ENCODE results near the gene CYB5R4. TPM values are rescaled to one million over a fixed set of nuclear protein-coding genes. Genes with fewer than 3 reads are reported as not detected.
A peak's percentile ranks its signal among the peaks of the same experiment; 100 is the strongest.

The CYB5R4 gene
- total RNA-seq (2014; rRNA removed; shearing (Covaris generic)): 5.5 and 7.8 TPM in 2 replicates

DNA sequence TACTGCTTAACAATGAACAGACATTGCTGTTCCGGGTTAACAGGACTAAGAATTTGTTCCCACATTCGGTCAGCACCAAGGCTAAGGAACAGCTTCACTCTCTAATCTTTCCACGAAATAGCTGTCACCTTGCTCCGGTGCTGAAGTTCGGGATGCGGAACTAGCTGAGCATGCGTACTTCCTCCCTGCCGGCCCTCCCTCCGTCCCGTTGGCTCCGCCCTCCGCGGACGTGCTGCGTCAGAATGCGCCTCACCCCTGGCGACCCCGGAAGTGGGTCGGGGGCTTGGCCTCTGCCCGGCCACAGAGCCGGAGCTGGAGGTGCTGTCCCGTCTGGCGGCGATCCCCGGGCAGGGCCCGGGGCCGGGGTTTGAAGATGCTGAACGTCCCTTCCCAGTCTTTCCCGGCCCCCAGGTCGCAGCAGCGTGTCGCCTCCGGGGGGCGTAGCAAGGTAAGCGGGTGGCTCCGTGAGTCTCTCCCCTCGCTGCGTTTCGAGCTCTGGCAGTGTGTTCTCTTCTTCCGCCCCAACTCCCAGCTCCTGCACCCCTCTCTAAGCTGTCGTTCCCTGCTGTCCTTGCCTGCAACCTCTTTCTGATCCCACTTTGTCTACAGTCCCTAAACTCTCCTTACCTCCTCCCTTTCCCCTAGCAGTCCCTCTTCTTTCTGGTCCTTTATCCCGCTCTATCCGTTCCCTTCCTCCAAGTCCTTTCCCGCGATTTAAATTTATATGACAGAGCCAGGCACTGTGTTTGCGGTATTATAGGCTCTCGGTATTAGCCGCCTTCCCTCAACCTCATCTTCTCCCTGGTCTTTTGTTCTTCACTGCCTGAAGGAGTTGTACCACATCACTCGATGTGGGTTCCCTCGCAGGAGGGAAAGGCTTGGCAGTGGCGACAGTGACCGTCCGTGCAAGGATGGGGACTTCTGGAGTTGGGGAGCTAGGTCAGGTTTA is at the start of gene CYB5R4:
Gene CYB5R4, plus strand, starts transcription at position 280 of the 949 bp plus-strand sequence. Its CDS starts 94 bp downstream, at position 374.
- peak; percentile 96 for DNase-seq (ENCODE audit: low spot score)

DNA sequence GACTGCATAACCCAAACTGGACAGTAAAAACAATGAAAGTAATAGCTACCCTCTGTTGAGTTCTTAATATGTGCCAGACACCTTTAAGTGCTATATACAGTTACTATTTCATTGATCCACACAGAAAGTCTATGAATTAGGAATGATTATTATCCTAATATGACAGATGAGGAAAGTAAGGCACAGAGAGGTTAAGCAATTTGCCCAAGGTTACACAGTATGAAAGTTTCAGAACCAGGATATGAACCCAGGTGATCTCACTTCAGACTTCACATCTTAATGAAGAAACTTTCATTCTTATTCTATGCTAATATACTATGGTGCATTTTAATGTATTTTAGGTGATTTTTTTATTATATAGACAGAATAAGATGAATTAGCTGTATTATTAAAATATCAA is 46.9 kb upstream of the CYB5R4 start:
- DNase-seq (ENCODE audit: low spot score): no peak

- DNase-seq (ENCODE audit: low spot score): peak; percentile 10
These were observed 43.7 kb upstream of the CYB5R4 start for GRCh38 chr6:83815631-83816272.

- DNase-seq (ENCODE audit: low spot score): no peak
These were observed 36.8 kb upstream of the CYB5R4 start for GRCh38 chr6:83822629-83823169.

GRCh38 chr6:83824388-83824801 is 35.1 kb upstream of the CYB5R4 start:
- DNase-seq (ENCODE audit: low spot score): no peak

- no peak for DNase-seq (ENCODE audit: low spot score)
These were observed 34.7 kb upstream of the CYB5R4 start for GRCh38 chr6:83824831-83825230.

DNA sequence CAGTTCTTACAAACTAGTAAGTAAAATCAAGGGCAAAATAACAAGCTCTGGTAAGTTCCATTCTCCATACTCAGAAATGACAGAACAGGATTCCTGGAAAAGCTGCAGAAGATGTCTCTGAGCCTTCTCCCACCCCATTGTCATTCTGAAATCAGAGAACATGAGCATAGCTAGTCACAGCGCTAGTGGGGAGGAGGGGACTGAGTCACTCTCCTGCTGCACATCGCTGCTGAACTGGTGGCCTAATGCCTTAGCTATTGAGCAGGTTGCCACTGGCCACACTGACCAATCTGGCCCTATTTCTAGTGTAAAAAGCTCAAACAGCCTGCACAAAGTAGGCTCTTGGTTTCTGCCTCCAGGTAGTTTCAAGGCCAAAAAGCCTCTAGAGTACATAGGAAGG is 32.4 kb upstream of the CYB5R4 start:
- no peak for DNase-seq (ENCODE audit: low spot score)

DNA sequence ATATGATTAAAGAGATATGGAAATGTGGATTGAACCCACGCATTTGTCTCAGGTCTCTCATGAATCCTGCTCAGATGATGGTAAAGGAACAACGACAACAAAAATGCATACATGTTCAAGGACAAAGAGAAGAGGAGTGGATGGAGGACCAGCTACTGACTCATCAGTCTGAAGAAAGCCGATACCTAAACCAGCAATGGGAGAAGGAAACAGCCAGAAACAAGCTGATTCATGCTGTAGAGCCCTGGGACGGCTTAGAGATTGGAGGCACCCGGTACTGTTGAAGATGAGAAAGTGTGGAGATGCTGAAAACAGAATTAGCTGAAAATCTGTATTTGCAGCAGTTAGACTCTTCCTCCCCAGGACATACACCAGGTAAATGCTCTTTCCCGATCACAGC is 20.8 kb upstream of the CYB5R4 start:
- no peak for DNase-seq (ENCODE audit: low spot score)

DNA sequence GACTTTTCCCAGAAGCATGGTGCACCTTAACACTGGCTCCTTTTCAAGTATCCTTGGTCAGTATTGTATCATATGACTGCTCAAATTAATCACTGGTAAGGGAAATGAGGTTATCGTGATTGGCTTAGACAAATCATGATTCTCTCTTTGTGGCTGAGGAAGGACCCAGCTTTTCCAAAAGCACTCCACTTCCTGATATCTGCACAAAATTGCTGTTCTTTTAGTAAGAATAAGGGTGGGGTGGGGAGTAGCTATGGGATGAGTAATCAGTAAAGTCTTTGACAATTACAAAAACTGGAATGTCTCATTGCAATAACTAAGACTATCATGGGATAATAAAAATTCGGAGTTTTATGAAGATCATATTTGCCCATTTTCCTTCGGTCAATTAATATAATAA is 15.3 kb upstream of the CYB5R4 start:
- DNase-seq (ENCODE audit: low spot score): no peak

DNA sequence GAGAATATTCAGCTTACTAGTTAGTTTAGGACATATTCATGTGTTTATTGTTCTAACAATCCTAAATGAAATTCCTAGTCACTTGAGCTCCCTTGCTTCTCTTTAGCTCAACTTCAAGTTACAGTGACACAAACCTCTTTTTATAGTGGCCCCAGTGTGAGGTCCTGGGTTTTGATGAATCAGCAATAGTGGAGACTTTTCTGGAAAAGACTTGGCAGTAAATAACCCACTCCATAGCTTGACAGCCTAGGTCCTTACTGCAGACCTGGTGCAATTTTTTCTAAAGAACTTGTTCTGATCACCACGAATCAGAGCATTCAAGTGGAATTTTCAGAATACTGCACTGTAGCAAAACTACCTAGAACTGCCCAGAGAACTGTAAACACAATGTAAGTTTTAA is 13.2 kb upstream of the CYB5R4 start:
- DNase-seq (ENCODE audit: low spot score): no peak

GRCh38 chr6:83847179-83847578 is 12.3 kb upstream of the CYB5R4 start:
- DNase-seq (ENCODE audit: low spot score): no peak

GRCh38 chr6:83849127-83849526 is 10.4 kb upstream of the CYB5R4 start:
- no peak for DNase-seq (ENCODE audit: low spot score)

GRCh38 chr6:83849610-83850009 is 9.9 kb upstream of the CYB5R4 start:
- DNase-seq (ENCODE audit: low spot score): no peak

DNA sequence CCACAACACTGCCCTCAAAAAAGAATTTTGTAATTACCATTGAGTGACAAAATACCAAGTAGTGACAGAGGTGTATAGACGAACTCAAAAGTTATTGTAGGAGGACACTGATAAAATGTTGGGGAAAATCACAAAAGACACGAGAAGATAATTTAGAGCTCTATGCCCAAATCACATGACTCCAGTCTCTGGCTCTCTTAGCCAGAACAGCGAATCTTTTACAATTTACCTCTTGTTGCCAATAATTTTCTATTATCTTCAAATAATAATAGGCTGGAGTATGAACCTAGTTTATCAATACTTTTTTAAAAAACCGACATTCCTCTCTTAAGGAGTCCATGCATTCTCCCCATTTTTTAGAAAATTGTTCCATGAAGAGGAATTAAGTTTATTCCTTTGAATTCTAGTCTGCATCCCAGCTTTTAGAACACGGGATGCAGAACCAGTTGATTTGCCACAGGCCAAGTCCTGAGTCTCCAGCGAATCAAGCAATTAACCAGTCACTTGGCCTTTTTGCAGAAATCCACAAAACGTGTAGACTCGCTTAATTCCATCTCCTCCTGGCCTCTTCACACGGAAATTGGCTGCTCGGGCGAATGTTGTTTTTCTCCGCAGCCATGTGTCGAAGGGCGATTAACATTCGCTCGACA is 6.8 kb upstream of the CYB5R4 start:
- no peak for DNase-seq (ENCODE audit: low spot score)

DNA sequence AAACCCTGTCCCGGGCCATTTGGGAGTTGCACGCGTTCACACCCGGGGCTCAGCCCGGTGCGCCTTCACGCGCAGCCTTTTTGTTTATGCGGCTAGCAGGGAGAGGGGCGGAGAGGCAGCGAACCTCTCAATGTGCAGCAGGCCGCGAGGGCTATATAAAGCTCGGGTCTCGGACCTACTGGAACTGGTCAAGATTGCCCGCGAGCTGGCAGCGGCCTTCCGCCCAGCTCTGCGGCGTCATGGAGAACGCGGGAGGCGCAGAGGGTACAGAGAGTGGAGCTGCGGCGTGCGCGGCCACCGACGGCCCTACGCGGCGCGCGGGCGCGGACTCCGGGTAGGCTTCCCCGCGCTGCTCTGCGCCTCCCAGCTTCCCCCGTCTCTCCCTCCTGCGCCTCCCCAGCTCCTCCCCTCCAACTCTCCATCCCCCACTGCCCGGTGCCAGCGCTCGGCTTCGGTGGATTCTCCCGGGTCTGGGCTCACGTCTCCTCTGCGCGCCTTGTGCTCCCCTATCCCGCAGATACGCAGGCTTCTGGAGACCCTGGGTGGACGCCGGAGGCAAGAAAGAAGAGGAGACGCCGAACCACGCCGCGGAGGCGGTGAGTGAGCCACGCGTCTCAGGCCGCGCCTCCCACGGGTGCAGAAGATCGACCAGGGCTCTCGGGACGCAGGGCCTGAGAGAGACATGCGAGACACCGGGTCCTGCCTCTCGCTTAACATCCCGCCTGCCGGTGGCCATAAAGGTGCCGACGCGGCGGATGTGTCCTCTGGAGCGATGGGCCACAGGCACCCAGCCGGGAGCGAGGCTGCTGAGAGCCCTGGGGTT is 6.1 kb upstream of the CYB5R4 start, which contains the start of gene RIPPLY2:
Gene RIPPLY2, plus strand, starts transcription at position 183 of the 823 bp plus-strand sequence. Its CDS starts 57 bp downstream, at position 240.
- DNase-seq (ENCODE audit: low spot score): no peak

GRCh38 chr6:83854001-83854501 is 5.4 kb upstream of the CYB5R4 start:
- DNase-seq (ENCODE audit: low spot score): no peak

DNA sequence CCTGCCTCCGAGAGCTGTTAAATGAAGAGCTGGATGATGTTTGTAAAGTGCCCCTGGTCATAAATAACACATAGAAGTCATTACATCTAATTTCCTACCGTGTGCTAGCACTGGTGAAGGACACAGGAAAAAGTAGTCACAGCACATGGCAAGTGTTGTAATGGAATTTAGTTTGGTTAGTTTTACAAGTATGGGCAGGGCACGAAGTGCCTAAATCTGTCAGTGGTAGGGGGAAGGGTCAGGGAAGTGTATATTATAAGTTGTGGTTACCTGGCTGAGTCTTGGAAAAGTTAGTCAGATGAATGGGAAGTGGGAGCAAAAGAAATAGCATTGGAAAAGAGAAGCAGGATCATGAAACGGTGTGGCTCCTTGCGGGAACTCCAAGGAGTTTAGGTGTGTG is 4.7 kb upstream of the CYB5R4 start:
- DNase-seq (ENCODE audit: low spot score): peak; percentile 7

DNA sequence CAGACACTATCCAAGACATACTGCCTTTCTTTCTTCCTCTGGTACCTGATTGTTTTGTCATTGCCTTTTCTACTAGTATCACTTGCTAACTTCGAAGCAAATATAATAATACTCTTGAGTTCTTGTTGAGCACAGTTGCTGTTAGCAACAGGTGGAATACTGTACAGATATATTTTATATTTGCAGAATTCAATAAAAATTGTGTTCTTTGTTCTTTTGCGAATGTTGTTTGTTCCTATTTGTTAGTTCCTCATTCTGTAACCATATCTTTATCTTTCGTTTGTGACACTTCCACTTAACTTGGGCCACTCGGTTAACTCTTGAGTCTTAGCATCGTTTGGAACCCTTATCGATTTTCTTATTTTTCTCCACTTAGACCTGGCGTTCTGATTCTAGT is 868 bp downstream of the CYB5R4 start:
- DNase-seq (ENCODE audit: low spot score): no peak

DNA sequence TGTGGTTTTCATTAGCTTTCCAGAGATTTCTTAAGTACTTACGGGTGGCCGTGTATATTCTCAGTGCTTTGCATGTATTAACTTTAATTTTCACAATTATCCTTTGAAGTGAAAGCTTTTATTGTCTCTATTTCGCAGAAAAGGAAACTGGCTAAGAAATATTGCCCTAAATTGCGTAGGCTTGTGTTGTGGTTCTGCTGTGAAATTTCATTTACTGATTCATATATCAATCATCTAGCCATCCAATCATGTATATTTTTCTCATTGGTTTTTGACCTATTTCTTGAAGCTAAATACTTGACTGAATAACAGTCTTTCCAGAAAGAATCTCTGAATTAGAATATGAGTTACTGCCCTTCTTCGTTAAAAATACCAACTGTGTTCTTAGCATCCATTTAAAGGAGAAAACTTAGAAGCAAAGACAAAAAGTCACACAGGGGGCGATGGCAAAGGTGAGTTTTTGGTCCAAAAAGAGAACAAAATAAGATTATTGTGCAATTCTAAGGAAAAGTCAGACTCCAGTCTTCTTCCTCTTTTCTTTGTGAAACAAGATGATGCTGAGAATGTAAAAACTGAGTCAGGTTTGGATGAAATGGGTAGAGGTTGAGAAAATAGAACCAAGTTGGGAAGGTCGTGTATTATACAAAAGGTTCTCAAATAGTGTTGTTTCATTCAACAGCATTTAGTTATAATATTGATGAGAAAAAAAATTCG is 1.4 kb downstream of the CYB5R4 start:
- no peak for DNase-seq (ENCODE audit: low spot score)
